ENCODE results near the gene TBCD.
A peak's percentile ranks its signal among the peaks of the same experiment; 100 is the strongest.

TBCD gene

GRCh38 chr17:82871056-82871775 lies 119.4 kb downstream of the TBCD start:
- no peak for DNase-seq (ENCODE audit: low read depth)

GRCh38 chr17:82871776-82872561 lies 120.1 kb downstream of the TBCD start:
- DNase-seq (ENCODE audit: low read depth) = no peak

- no peak for DNase-seq (ENCODE audit: low read depth)
Measured at GRCh38 chr17:82872591-82873520, 121.0 kb downstream of the TBCD start.

GRCh38 chr17:82873521-82873920 lies 121.7 kb downstream of the TBCD start:
- DNase-seq (ENCODE audit: low read depth) = no peak

- no peak for DNase-seq (ENCODE audit: low read depth)
Measured at GRCh38 chr17:82874011-82874835, 122.4 kb downstream of the TBCD start.

- DNase-seq (ENCODE audit: low read depth) = no peak
Measured at GRCh38 chr17:82875407-82875856, 123.6 kb downstream of the TBCD start.

GRCh38 chr17:82876149-82876548 lies 124.3 kb downstream of the TBCD start:
- no peak for DNase-seq (ENCODE audit: low read depth)

- DNase-seq (ENCODE audit: low read depth) = peak; percentile 63
Measured at GRCh38 chr17:82876602-82877379, 124.9 kb downstream of the TBCD start.

- DNase-seq (ENCODE audit: low read depth) = no peak
Measured at GRCh38 chr17:82878527-82878926, 126.7 kb downstream of the TBCD start.

GRCh38 chr17:82879241-82879640 lies 127.4 kb downstream of the TBCD start:
- no peak for DNase-seq (ENCODE audit: low read depth)

- no peak for DNase-seq (ENCODE audit: low read depth)
Measured at GRCh38 chr17:82880620-82881323, 128.9 kb downstream of the TBCD start.

- no peak for DNase-seq (ENCODE audit: low read depth)
Measured at GRCh38 chr17:82881324-82881823, 129.5 kb downstream of the TBCD start.

- DNase-seq (ENCODE audit: low read depth) = no peak
Measured at GRCh38 chr17:82881900-82882714, 130.2 kb downstream of the TBCD start.

GRCh38 chr17:82882715-82883418 lies 131.0 kb downstream of the TBCD start:
- DNase-seq (ENCODE audit: low read depth) = no peak

- DNase-seq (ENCODE audit: low read depth) = no peak
Measured at GRCh38 chr17:82883419-82884031, 131.7 kb downstream of the TBCD start.

GRCh38 chr17:82884341-82884969 lies 132.6 kb downstream of the TBCD start:
- DNase-seq (ENCODE audit: low read depth) = no peak

GRCh38 chr17:82884970-82885353 lies 133.1 kb downstream of the TBCD start:
- DNase-seq (ENCODE audit: low read depth) = no peak
